MM.1S (cell line): ENCODE measurements around the gene LCA5L.

Source experiments
- DNase-seq: peaks from one replicate; pipeline ENCODE4 v3.0.0-alpha.2; 2015
- H2AFZ ChIP-seq: fragments of 300-600 bp; sonication (generic); 2 replicates; pipeline ENCODE4 v1.6.0; 2016; ENCODE audit warnings: antibody characterized with exemption, low read length
- H3F3A ChIP-seq: fragments of 300-600 bp; sonication (generic); 2 replicates; pipeline ENCODE4 v1.6.1; 2016; ENCODE audit warnings: mild to moderate bottlenecking, antibody characterized with exemption, low read length, moderate library complexity, mixed read lengths; ENCODE audit not compliant: insufficient read depth
- H3K27ac ChIP-seq: fragments of 300-600 bp; sonication (generic); 2 replicates; pipeline ENCODE4 v1.5.1; 2016; ENCODE audit warnings: mild to moderate bottlenecking, low read length
- H3K27me3 ChIP-seq: fragments of 300-600 bp; sonication (generic); replicated peaks from 2 replicates; pipeline ENCODE4 v1.6.0; 2016; ENCODE audit warnings: low read length; ENCODE audit not compliant: insufficient read depth
- H3K36me3 ChIP-seq: fragments of 300-600 bp; sonication (generic); replicated peaks from 2 replicates; pipeline ENCODE4 v1.6.1; 2016; ENCODE audit warnings: mild to moderate bottlenecking, low read length, mixed read lengths; ENCODE audit not compliant: insufficient read depth
- H3K4me1 ChIP-seq: fragments of 300-600 bp; sonication (generic); 2 replicates; pipeline ENCODE4 v1.6.1; 2016; ENCODE audit warnings: low read length, mixed read lengths
- H3K4me2 ChIP-seq: fragments of 300-600 bp; sonication (generic); 2 replicates; pipeline ENCODE4 v1.6.0; 2016; ENCODE audit warnings: low read depth, low read length
- H3K4me3 ChIP-seq: fragments of 300-600 bp; sonication (generic); 2 replicates; pipeline ENCODE4 v1.5.1; 2016; ENCODE audit warnings: low read length, mixed read lengths
- H3K79me2 ChIP-seq: fragments of 300-600 bp; sonication (generic); 2 replicates; pipeline ENCODE4 v1.6.1; 2016; ENCODE audit warnings: mixed run types, low read length, mixed read lengths
- H3K9ac ChIP-seq: fragments of 300-600 bp; sonication (generic); 2 replicates; pipeline ENCODE4 v1.6.1; 2016; ENCODE audit warnings: low read length, mixed read lengths
- H3K9me2 ChIP-seq: fragments of 300-600 bp; sonication (generic); replicated peaks from 2 replicates; pipeline ENCODE4 v1.6.1; 2016; ENCODE audit warnings: mild to moderate bottlenecking, low read length, mixed read lengths; ENCODE audit not compliant: insufficient read depth
- H3K9me3 ChIP-seq: fragments of 300-600 bp; sonication (generic); replicated peaks from 2 replicates; pipeline ENCODE4 v1.6.1; 2016; ENCODE audit warnings: mild to moderate bottlenecking, low read length, mixed read lengths; ENCODE audit not compliant: insufficient read depth
- H4K20me1 ChIP-seq: fragments of 300-600 bp; sonication (generic); 2 replicates; pipeline ENCODE4 v1.6.1; 2016; ENCODE audit warnings: mild to moderate bottlenecking, low read length, moderate library complexity, mixed read lengths; ENCODE audit not compliant: insufficient read depth
- CTCF ChIP-seq: fragments of 300-600 bp; sonication (generic); IDR thresholded peaks from 2 replicates; pipeline ENCODE4 v1.5.1; 2016; ENCODE audit warnings: antibody characterized with exemption, low read length, mixed read lengths
- EZH2 ChIP-seq: fragments of 300-600 bp; sonication (generic); optimal IDR thresholded peaks from 2 replicates; pipeline ENCODE3; 2017; ENCODE audit warnings: low read depth, mild to moderate bottlenecking, antibody characterized with exemption, low read length, mixed read lengths
- EZH2phosphoT487 ChIP-seq: fragments of 300-600 bp; sonication (generic); IDR thresholded peaks from 2 replicates; pipeline ENCODE4 v1.6.1; 2018; ENCODE audit warnings: antibody characterized with exemption, low read length

Gene LCA5L

GRCh38 chr21:39467746-39468145 is 22.2 kb upstream of the LCA5L start:
- no peak for DNase-seq
- H2AFZ ChIP-seq: no peak overlapping the region
- H3K27ac ChIP-seq: no peak overlapping the region
- H3K27me3 ChIP-seq: no peaks in the 10 kb centered on the region
- H3K9ac ChIP-seq: no peak overlapping the region
- no peaks in the 10 kb centered on the region for H3F3A ChIP-seq
- H3K4me3 ChIP-seq: no peak overlapping the region
- no peaks in the 10 kb centered on the region for H3K4me1 ChIP-seq
- no peaks in the 10 kb centered on the region for H3K36me3 ChIP-seq
- H4K20me1 ChIP-seq: no peaks in the 10 kb centered on the region
- no peaks in the 10 kb centered on the region for H3K9me2 ChIP-seq
- TF ChIP-seq EZH2 (no peak), EZH2phosphoT487 (no peak), CTCF (no peak)
- no peaks in the 10 kb centered on the region for H3K9me3 ChIP-seq
- no peak overlapping the region for H3K4me2 ChIP-seq
- H3K79me2 ChIP-seq: no peaks in the 10 kb centered on the region

- H3K36me3 ChIP-seq: no peaks in the 10 kb centered on the region
- H3K79me2 ChIP-seq: no peaks in the 10 kb centered on the region
- DNase-seq: no peak
- H2AFZ ChIP-seq: no peak overlapping the region
- H3K9ac ChIP-seq: no peak overlapping the region
- H4K20me1 ChIP-seq: no peaks in the 10 kb centered on the region
- H3K27me3 ChIP-seq: no peaks in the 10 kb centered on the region
- H3K4me2 ChIP-seq: no peak overlapping the region
- H3K4me3 ChIP-seq: no peak overlapping the region
- TF ChIP-seq CTCF (no peak), EZH2phosphoT487 (no peak), EZH2 (no peak)
- H3F3A ChIP-seq: no peaks in the 10 kb centered on the region
- H3K9me2 ChIP-seq: no peaks in the 10 kb centered on the region
- 0 out of 2 replicates have a peak, but pooled peaks cover 4% of the 10 kb centered on the region for H3K4me1 ChIP-seq
- no peak overlapping the region for H3K27ac ChIP-seq
- H3K9me3 ChIP-seq: no peaks in the 10 kb centered on the region
These were observed 21.0 kb upstream of the LCA5L start for GRCh38 chr21:39466584-39466983.

- Histone ChIP-seq H3K27me3 (no peaks in the 10 kb centered on the region), H3K4me3 (no peak overlapping the region), H3K4me1 (peaks cover 11% of the 10 kb centered on the region; the same call in 1 of the 2 replicates), H2AFZ (no peak overlapping the region), H3K9me2 (no peaks in the 10 kb centered on the region), H3K27ac (no peak overlapping the region), H4K20me1 (no peaks in the 10 kb centered on the region), H3K79me2 (no peaks in the 10 kb centered on the region), H3K36me3 (no peaks in the 10 kb centered on the region), H3K9me3 (no peaks in the 10 kb centered on the region), H3F3A (peaks cover 3% of the 10 kb centered on the region; the same call in 1 of the 2 replicates), H3K4me2 (no peak overlapping the region), H3K9ac (no peak overlapping the region)
- DNase-seq: no peak
- TF ChIP-seq CTCF (no peak), EZH2phosphoT487 (no peak), EZH2 (no peak)
These were observed 17.7 kb upstream of the LCA5L start for GRCh38 chr21:39463308-39463707.
